GM20000 (cell line): ENCODE measurements around the gene KCNQ1.

ENCODE experiments used
- DNase-seq: peaks from one replicate; pipeline ENCODE4 v3.0.0; 2012; ENCODE audit warnings: low spot score
- CTCF ChIP-seq: IDR thresholded peaks from 2 replicates; pipeline ENCODE4 v1.5.1; 2012; ENCODE audit warnings: mild to moderate bottlenecking, control low read depth; ENCODE audit errors: extremely low read depth, missing control alignments

The KCNQ1 gene

GRCh38 chr11:2571598-2572281, 126.9 kb downstream of the KCNQ1 start:
- DNase-seq = no peak

DNA sequence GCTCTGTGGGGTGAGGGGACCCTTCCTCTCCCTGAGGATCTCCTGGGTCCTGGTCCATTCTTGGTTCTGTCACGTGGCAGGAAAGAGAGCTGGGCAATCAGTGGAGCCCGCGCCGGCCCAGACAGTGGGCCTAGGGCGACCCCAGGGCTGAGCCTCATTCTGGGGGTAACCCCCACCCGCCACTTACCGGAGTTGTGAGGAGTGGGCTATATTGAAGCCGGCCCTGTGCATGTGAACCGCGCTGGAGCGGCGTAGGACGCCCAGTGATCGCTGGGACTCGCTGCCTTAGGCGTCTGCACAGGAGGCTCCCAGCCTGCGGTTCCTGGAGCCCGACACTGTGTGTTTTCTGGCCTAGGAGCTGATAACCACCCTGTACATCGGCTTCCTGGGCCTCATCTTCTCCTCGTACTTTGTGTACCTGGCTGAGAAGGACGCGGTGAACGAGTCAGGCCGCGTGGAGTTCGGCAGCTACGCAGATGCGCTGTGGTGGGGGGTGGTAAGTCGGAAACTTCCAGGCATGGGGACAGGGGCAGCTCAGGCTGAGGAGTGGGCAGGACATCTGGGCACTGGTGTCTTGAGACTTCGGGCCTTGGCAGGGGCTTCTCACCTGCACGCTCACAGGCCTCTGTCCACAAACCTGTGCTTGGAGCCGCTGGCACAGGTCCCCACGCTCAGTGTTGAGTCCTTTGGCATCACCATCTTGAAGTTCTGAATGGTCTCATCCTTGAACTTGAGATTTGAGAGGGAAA, 127.9 kb downstream of the KCNQ1 start:
- no peak for TF ChIP-seq CTCF
- no peak for DNase-seq

More at GRCh38 chr11:2571598-2572281, 126.9 kb downstream of the KCNQ1 start:
- no peak for TF ChIP-seq CTCF

- no peak for DNase-seq
- TF ChIP-seq CTCF = no peak
These were observed 128.6 kb downstream of the KCNQ1 start for GRCh38 chr11:2573240-2574042.

- no peak for TF ChIP-seq CTCF
These were observed 129.3 kb downstream of the KCNQ1 start for GRCh38 chr11:2574043-2574552.

GRCh38 chr11:2574553-2575535, 130.0 kb downstream of the KCNQ1 start:
- DNase-seq = no peak
- no peak for TF ChIP-seq CTCF

More at GRCh38 chr11:2574043-2574552, 129.3 kb downstream of the KCNQ1 start:
- no peak for DNase-seq

DNA sequence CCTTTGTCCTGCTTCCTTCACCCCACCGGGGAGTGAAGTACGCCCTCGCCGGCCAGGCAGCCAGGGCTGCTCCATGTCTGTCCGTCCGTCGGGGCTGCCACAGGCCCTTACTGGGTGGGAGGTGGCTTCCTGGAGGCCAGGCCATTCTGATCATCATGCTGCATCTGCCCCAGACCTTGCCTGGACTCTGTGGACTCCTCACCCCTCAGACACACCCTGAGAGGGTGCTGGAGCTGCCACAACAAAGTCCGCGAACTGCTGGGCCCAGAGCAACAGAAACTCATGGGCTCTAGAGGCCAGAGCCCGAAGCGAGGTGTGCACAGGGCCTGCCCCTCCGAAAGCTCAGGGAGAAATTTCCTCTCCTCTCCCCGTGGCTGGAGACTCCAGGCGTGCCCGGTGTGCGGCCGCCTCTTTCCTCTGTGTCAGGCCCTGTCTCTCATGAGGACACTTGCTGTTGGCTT, 130.8 kb downstream of the KCNQ1 start:
- TF ChIP-seq CTCF = no peak
- no peak for DNase-seq
